COLO668 (cell line): Measurements from ENCODE around the gene ENPP5.
A peak's percentile ranks its signal among the peaks of the same experiment; 100 is the strongest.

ENCODE experiments used
- DNase-seq: peaks from one replicate; lab custom pipeline; 2025; ENCODE audit not compliant: unreplicated experiment; lab: John Stamatoyannopoulos, UW

The ENPP5 gene

DNA sequence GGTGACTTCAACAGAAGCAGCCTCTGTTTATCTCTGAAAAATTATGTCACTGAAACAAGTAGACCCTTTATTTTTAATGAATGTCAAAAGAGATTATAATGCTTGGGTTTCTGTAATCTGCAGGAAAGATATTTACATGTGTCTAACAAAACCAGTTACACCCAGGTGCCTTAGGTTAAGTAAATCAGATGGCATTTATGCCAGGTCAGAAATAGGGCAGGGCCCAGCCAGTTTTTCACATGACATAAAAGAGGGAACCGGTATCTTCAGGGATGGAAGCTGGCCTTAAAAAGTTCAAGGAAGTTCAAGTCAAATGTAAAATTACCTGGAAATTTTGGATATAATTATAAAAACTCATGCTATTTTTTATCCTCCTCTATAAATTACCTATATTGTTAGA lies 55.1 kb downstream of the ENPP5 start:
- DNase-seq, result no peak

DNA sequence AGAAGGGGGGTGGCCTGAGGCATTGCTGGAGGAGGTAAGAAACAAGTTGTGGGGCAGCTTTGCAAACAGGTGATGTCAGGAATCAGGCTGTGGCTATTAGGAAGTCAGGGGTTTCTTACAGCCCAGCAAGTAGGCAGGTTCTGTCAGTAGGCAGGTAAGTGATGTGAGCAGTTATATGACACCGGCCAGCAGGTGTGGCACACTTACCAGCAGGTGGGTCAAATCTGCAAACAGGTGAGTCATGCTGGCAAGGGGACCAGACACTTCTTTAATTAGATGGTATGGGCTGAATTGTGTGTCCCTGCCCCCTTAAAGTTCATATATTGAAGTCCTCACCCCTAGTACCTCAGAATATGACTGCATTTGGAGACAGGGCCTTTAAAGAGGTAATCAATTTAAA lies 57.4 kb downstream of the ENPP5 start:
- peak; percentile 78 for DNase-seq
